Measurements from ENCODE around the gene RARB.

- TF ChIP-seq CTCF (optimal IDR thresholded peaks at IDR 0.05 in 1 of 3, IDR thresholded peaks at IDR 0.05 in 1 of 3, conservative IDR thresholded peaks at IDR 0.05 in 1 of 3; ENCODE audit: extremely low read depth in 1 of 3, insufficient read depth in 2 of 3, low read length in 3 of 3) (no peak), EZH2 (IDR thresholded peaks at IDR 0.05; ENCODE audit: low read length) (no peak)
Observed at GRCh38 chr3:25465266-25465860, 37.3 kb downstream of the RARB start.
